CD8-positive, alpha-beta memory T cell (primary cell): Measurements from ENCODE around the gene GRM8. TPM values are rescaled to one million over a fixed set of nuclear protein-coding genes. Genes with fewer than 3 reads are reported as not detected.

ENCODE experiments used
- CTCF ChIA-PET: fragments of 350-600 bp; sonication (Branson Sonifier 250); formaldehyde crosslinking; loops from one replicate; lab custom pipeline; 2021; ENCODE audit warnings: antibody characterized with exemption; lab: Charles Lee
- POLR2A ChIA-PET: fragments of 350-600 bp; sonication (Branson Sonifier 250); formaldehyde crosslinking; loops from one replicate; lab custom pipeline; 2021; ENCODE audit warnings: antibody characterized with exemption; lab: Charles Lee
- DNase-seq, 5 donors: peaks; one replicate each; pipeline versions ENCODE4 v3.0.0 to v3.0.0-alpha.2; 2020 to 2022; ENCODE audit warnings: mixed read lengths in 1 of 5
- H3K27ac ChIP-seq: one replicate; pipeline ENCODE4 v1.7.0; 2013; ENCODE audit warnings: low read depth, mild to moderate bottlenecking, low read length, moderate library complexity
- H3K27me3 ChIP-seq: 2 replicates; pipeline ENCODE4 v1.7.0; 2013; ENCODE audit warnings: low read length, mild to moderate bottlenecking; ENCODE audit not compliant: insufficient read depth, poor library complexity, severe bottlenecking
- H3K36me3 ChIP-seq: 2 replicates; pipeline ENCODE4 v1.7.0; 2013; ENCODE audit warnings: mild to moderate bottlenecking, low read length, moderate library complexity; ENCODE audit not compliant: insufficient read depth
- H3K4me1 ChIP-seq: 2 replicates; pipeline ENCODE4 v1.7.0; 2013; ENCODE audit warnings: mild to moderate bottlenecking, low read length, moderate library complexity; ENCODE audit not compliant: insufficient read depth
- H3K4me3 ChIP-seq: 2 replicates; pipeline ENCODE4 v1.7.0; 2013; ENCODE audit warnings: mild to moderate bottlenecking, low read length
- H3K9me3 ChIP-seq: 2 replicates; pipeline ENCODE4 v1.7.0; 2013; ENCODE audit warnings: mild to moderate bottlenecking, low read length
- H3K27ac Mint-ChIP-seq, 8 donors: one replicate each; pipeline ENCODE4 v1.8.0; 2020 to 2021; ENCODE audit warnings: mixed read lengths in 8 of 8, mild to moderate bottlenecking in 6 of 8, inconsistent platforms in 3 of 8, moderate library complexity in 3 of 8
- H3K27me3 Mint-ChIP-seq, 2 donors: one replicate each; pipeline ENCODE4 v1.8.0; 2020 to 2021; ENCODE audit warnings: mixed read lengths in 2 of 2, mild to moderate bottlenecking in 1 of 2, moderate library complexity in 1 of 2
- H3K36me3 Mint-ChIP-seq, 3 donors: one replicate each; pipeline ENCODE4 v1.8.0; 2020 to 2021; ENCODE audit warnings: mixed read lengths in 3 of 3, inconsistent platforms in 1 of 3, mild to moderate bottlenecking in 1 of 3
- H3K4me1 Mint-ChIP-seq, 3 donors: one replicate each; pipeline ENCODE4 v1.8.0; 2020 to 2021; ENCODE audit warnings: mixed read lengths in 3 of 3, inconsistent platforms in 1 of 3, mild to moderate bottlenecking in 1 of 3
- H3K4me3 Mint-ChIP-seq, 7 donors: one replicate each; pipeline ENCODE4 v1.8.0; 2020 to 2021; ENCODE audit warnings: mixed read lengths in 7 of 7, mild to moderate bottlenecking in 6 of 7, moderate library complexity in 4 of 7, inconsistent platforms in 2 of 7
- H3K9me3 Mint-ChIP-seq, 5 donors: one replicate each; pipeline ENCODE4 v1.8.0; 2020 to 2022; ENCODE audit warnings: mixed read lengths in 5 of 5, mild to moderate bottlenecking in 3 of 5, moderate library complexity in 2 of 5, inconsistent platforms in 1 of 5
- polyA plus RNA-seq: library from polyadenylated mRNA; unstranded; fragments of 300-500 nt; fragmentation: Illumina TruSeq; gene quantifications from one replicate; pipeline ENCODE4 v1.2.3, GENCODE V29; 2021
- total RNA-seq, 2 experiments: library from RNA; stranded (reverse); gene quantifications; one replicate each; pipeline ENCODE4 v1.2.3, GENCODE V29; 2021

The GRM8 gene
- total and polyA plus RNA-seq, 3 experiments from 2014 or later: not detected

GRCh38 chr7:126972571-126972970 is 280.2 kb downstream of the GRM8 start:
- Mint-ChIP-seq H3K4me1 (no peaks in the 10 kb centered on the region), H3K9me3 (peaks cover 0 to 3% (median 0%) of the 10 kb centered on the region in 5 donors), H3K4me3 (no peak overlapping the region), H3K27me3 (peaks cover 0 to 2% of the 10 kb centered on the region in 2 donors), H3K36me3 (no peaks in the 10 kb centered on the region), H3K27ac (no peak overlapping the region)
- Histone ChIP-seq H3K4me1 (no peaks in the 10 kb centered on the region), H3K9me3 (no peaks in the 10 kb centered on the region), H3K27me3 (no peaks in the 10 kb centered on the region), H3K36me3 (no peaks in the 10 kb centered on the region), H3K4me3 (no peak overlapping the region), H3K27ac (no peak overlapping the region)
- ChIA-PET CTCF (no interaction called here), POLR2A (no interaction called here)
- no peak for DNase-seq

- Histone ChIP-seq H3K27me3 (no peaks in the 10 kb centered on the region), H3K4me3 (no peak overlapping the region), H3K4me1 (no peaks in the 10 kb centered on the region), H3K36me3 (no peaks in the 10 kb centered on the region), H3K27ac (no peak overlapping the region), H3K9me3 (no peaks in the 10 kb centered on the region)
- DNase-seq: no peak
- no peak overlapping the region for H3K27ac Mint-ChIP-seq
- CTCF ChIA-PET: no interaction called here
- no peaks in the 10 kb centered on the region for H3K4me1 Mint-ChIP-seq
- H3K36me3 Mint-ChIP-seq: no peaks in the 10 kb centered on the region
- no peak overlapping the region for H3K4me3 Mint-ChIP-seq
- peaks cover 0 to 2% (median 0%) of the 10 kb centered on the region in 5 donors for H3K9me3 Mint-ChIP-seq
- peaks cover 0 to 4% of the 10 kb centered on the region in 2 donors for H3K27me3 Mint-ChIP-seq
- POLR2A ChIA-PET: no interaction called here
Measured at GRCh38 chr7:126959649-126960048, 293.1 kb downstream of the GRM8 start.

- no peak overlapping the region for H3K4me3 ChIP-seq
- Mint-ChIP-seq H3K9me3 (no peaks in the 10 kb centered on the region), H3K4me3 (no peak overlapping the region), H3K27me3 (peaks cover 0 to 4% of the 10 kb centered on the region in 2 donors), H3K36me3 (no peaks in the 10 kb centered on the region), H3K4me1 (no peaks in the 10 kb centered on the region), H3K27ac (no peak overlapping the region)
- DNase-seq: peak in 1 of 5 donors; percentile 0
- no peaks in the 10 kb centered on the region for H3K9me3 ChIP-seq
- POLR2A ChIA-PET: no interaction called here
- no peak overlapping the region for H3K27ac ChIP-seq
- H3K27me3 ChIP-seq: no peaks in the 10 kb centered on the region
- H3K4me1 ChIP-seq: no peaks in the 10 kb centered on the region
- H3K36me3 ChIP-seq: no peaks in the 10 kb centered on the region
- CTCF ChIA-PET: no interaction called here
Measured at GRCh38 chr7:126958367-126958766, 294.4 kb downstream of the GRM8 start.

- ChIA-PET POLR2A (no interaction called here), CTCF (no interaction called here)
- DNase-seq: no peak
- Histone ChIP-seq H3K9me3 (no peaks in the 10 kb centered on the region), H3K4me3 (no peak overlapping the region), H3K36me3 (no peaks in the 10 kb centered on the region), H3K27me3 (no peaks in the 10 kb centered on the region), H3K27ac (no peak overlapping the region), H3K4me1 (no peaks in the 10 kb centered on the region)
- Mint-ChIP-seq H3K27ac (no peak overlapping the region), H3K27me3 (peaks cover 0 to 4% of the 10 kb centered on the region in 2 donors), H3K4me1 (no peaks in the 10 kb centered on the region), H3K36me3 (no peaks in the 10 kb centered on the region), H3K4me3 (no peak overlapping the region), H3K9me3 (no peaks in the 10 kb centered on the region)
Measured at GRCh38 chr7:126957443-126957842, 295.3 kb downstream of the GRM8 start.

GRCh38 chr7:126953461-126953860 is 299.3 kb downstream of the GRM8 start:
- Mint-ChIP-seq H3K36me3 (no peaks in the 10 kb centered on the region), H3K4me1 (no peaks in the 10 kb centered on the region), H3K9me3 (no peaks in the 10 kb centered on the region), H3K27me3 (no peaks in the 10 kb centered on the region), H3K4me3 (no peak overlapping the region), H3K27ac (no peak overlapping the region)
- H3K36me3 ChIP-seq: no peaks in the 10 kb centered on the region
- no peaks in the 10 kb centered on the region for H3K27me3 ChIP-seq
- CTCF ChIA-PET: no interaction called here
- H3K4me3 ChIP-seq: no peak overlapping the region
- no peaks in the 10 kb centered on the region for H3K4me1 ChIP-seq
- no peak overlapping the region for H3K27ac ChIP-seq
- no peak for DNase-seq
- no peaks in the 10 kb centered on the region for H3K9me3 ChIP-seq
- POLR2A ChIA-PET: no interaction called here

- Mint-ChIP-seq H3K4me1 (no peaks in the 10 kb centered on the region), H3K36me3 (no peaks in the 10 kb centered on the region), H3K4me3 (no peak overlapping the region), H3K27ac (no peak overlapping the region), H3K27me3 (peaks cover 0 to 1% of the 10 kb centered on the region in 2 donors), H3K9me3 (no peaks in the 10 kb centered on the region)
- POLR2A ChIA-PET: no interaction called here
- Histone ChIP-seq H3K4me3 (no peak overlapping the region), H3K9me3 (no peaks in the 10 kb centered on the region), H3K27ac (no peak overlapping the region), H3K27me3 (no peaks in the 10 kb centered on the region), H3K36me3 (no peaks in the 10 kb centered on the region), H3K4me1 (no peaks in the 10 kb centered on the region)
- no peak for DNase-seq
- CTCF ChIA-PET: no interaction called here
Measured at GRCh38 chr7:126948664-126949063, 304.1 kb downstream of the GRM8 start.

GRCh38 chr7:126940723-126941307 is 311.9 kb downstream of the GRM8 start:
- DNase-seq: no peak
- Mint-ChIP-seq H3K36me3 (no peaks in the 10 kb centered on the region), H3K27me3 (no peaks in the 10 kb centered on the region), H3K4me1 (no peaks in the 10 kb centered on the region), H3K4me3 (no peak overlapping the region), H3K9me3 (no peaks in the 10 kb centered on the region), H3K27ac (no peak overlapping the region)
- Histone ChIP-seq H3K27ac (no peak overlapping the region), H3K36me3 (no peaks in the 10 kb centered on the region), H3K4me3 (no peak overlapping the region), H3K4me1 (no peaks in the 10 kb centered on the region), H3K9me3 (no peaks in the 10 kb centered on the region), H3K27me3 (no peaks in the 10 kb centered on the region)
- POLR2A ChIA-PET: no interaction called here
- CTCF ChIA-PET: no interaction called here

- Histone ChIP-seq H3K4me1 (no peaks in the 10 kb centered on the region), H3K9me3 (no peaks in the 10 kb centered on the region), H3K27ac (no peak overlapping the region), H3K4me3 (no peak overlapping the region), H3K27me3 (no peaks in the 10 kb centered on the region), H3K36me3 (no peaks in the 10 kb centered on the region)
- DNase-seq: no peak
- Mint-ChIP-seq H3K4me3 (no peak overlapping the region), H3K9me3 (peaks cover 0 to 2% (median 0%) of the 10 kb centered on the region in 5 donors), H3K4me1 (no peaks in the 10 kb centered on the region), H3K27me3 (no peaks in the 10 kb centered on the region), H3K27ac (no peak overlapping the region), H3K36me3 (no peaks in the 10 kb centered on the region)
- POLR2A ChIA-PET: no interaction called here
- CTCF ChIA-PET: no interaction called here
Measured at GRCh38 chr7:126937171-126937570, 315.6 kb downstream of the GRM8 start.
